Activated gamma-delta T cell treated with Interleukin-2 at 50 U/mL for 16 hours (primary cell): ENCODE data around the gene MAPK6.
"Not testable (repeated sequence)": the region's sequence is repeated elsewhere in the genome, so short reads cannot be mapped to it uniquely, and the experiment has no call there.

Source experiments
- DNase-seq: peaks from one replicate; pipeline ENCODE4 v3.0.0-alpha.2; 2020

Gene MAPK6

GRCh38 chr15:52050416-52050815, 31.4 kb downstream of the MAPK6 start:
- DNase-seq, result no peak

GRCh38 chr15:52052066-52052935, 33.3 kb downstream of the MAPK6 start:
- DNase-seq, result no peak

GRCh38 chr15:52054381-52054780, 35.4 kb downstream of the MAPK6 start:
- DNase-seq, result no peak

- DNase-seq, result not testable (repeated sequence)
These were observed 35.8 kb downstream of the MAPK6 start for GRCh38 chr15:52054858-52055257.

- no peak for DNase-seq
These were observed 37.0 kb downstream of the MAPK6 start for GRCh38 chr15:52056001-52056400.

- DNase-seq, result no peak
These were observed 37.5 kb downstream of the MAPK6 start for GRCh38 chr15:52056496-52056895.

- no peak for DNase-seq
These were observed 39.0 kb downstream of the MAPK6 start for GRCh38 chr15:52057996-52058395.

- no peak for DNase-seq
These were observed 41.5 kb downstream of the MAPK6 start for GRCh38 chr15:52060501-52060900.

- no peak for DNase-seq
These were observed 48.0 kb downstream of the MAPK6 start for GRCh38 chr15:52066842-52067544.

GRCh38 chr15:52067545-52067926, 48.5 kb downstream of the MAPK6 start:
- no peak for DNase-seq

GRCh38 chr15:52068004-52068615, 49.1 kb downstream of the MAPK6 start:
- DNase-seq, result no peak

- DNase-seq, result no peak
These were observed 50.5 kb downstream of the MAPK6 start for GRCh38 chr15:52069559-52069958.

- no peak for DNase-seq
These were observed 52.6 kb downstream of the MAPK6 start for GRCh38 chr15:52071570-52071969.

GRCh38 chr15:52076889-52077781, 58.1 kb downstream of the MAPK6 start:
- no peak for DNase-seq

GRCh38 chr15:52078197-52078875, 59.3 kb downstream of the MAPK6 start:
- no peak for DNase-seq

GRCh38 chr15:52078876-52079700, 60.1 kb downstream of the MAPK6 start:
- DNase-seq, result peak; percentile 88

- DNase-seq, result no peak
These were observed 61.0 kb downstream of the MAPK6 start for GRCh38 chr15:52080031-52080430.

GRCh38 chr15:52080706-52081392, 61.8 kb downstream of the MAPK6 start:
- no peak for DNase-seq

- DNase-seq, result no peak
These were observed 63.4 kb downstream of the MAPK6 start for GRCh38 chr15:52082197-52083036.

GRCh38 chr15:52083037-52083359, 64.0 kb downstream of the MAPK6 start:
- DNase-seq, result not testable (repeated sequence)
